Measurements from ENCODE around the gene B3GNT2.
"Not testable (repeated sequence)": the region's sequence is repeated elsewhere in the genome, so short reads cannot be mapped to it uniquely, and the experiment has no call there.

B3GNT2 gene

GRCh38 chr2:62195421-62196277 lies at the start of gene B3GNT2:
B3GNT2 (plus strand) TSS chr2:62196115; CDS start chr2:62222221, 26,106 bp downstream.
- peak; percentile 62 for DNase-seq (ENCODE audit: low read depth, low spot score)

GRCh38 chr2:62146790-62147189 lies 49.1 kb upstream of the B3GNT2 start:
- not testable (repeated sequence) for DNase-seq (ENCODE audit: low read depth, low spot score)

GRCh38 chr2:62147610-62148301 lies 48.2 kb upstream of the B3GNT2 start:
- no peak for DNase-seq (ENCODE audit: low read depth, low spot score)

GRCh38 chr2:62149708-62150107 lies 46.2 kb upstream of the B3GNT2 start:
- no peak for DNase-seq (ENCODE audit: low read depth, low spot score)

- no peak for DNase-seq (ENCODE audit: low read depth, low spot score)
Measured at GRCh38 chr2:62150597-62151305, 45.2 kb upstream of the B3GNT2 start.

- no peak for DNase-seq (ENCODE audit: low read depth, low spot score)
Measured at GRCh38 chr2:62151306-62151638, 44.6 kb upstream of the B3GNT2 start.

GRCh38 chr2:62152000-62152399 lies 43.9 kb upstream of the B3GNT2 start:
- DNase-seq (ENCODE audit: low read depth, low spot score) = no peak

- DNase-seq (ENCODE audit: low read depth, low spot score) = no peak
Measured at GRCh38 chr2:62156861-62157496, 38.9 kb upstream of the B3GNT2 start.

GRCh38 chr2:62158444-62159121 lies 37.3 kb upstream of the B3GNT2 start:
- DNase-seq (ENCODE audit: low read depth, low spot score) = no peak

- not testable (repeated sequence) for DNase-seq (ENCODE audit: low read depth, low spot score)
Measured at GRCh38 chr2:62160691-62161090, 35.2 kb upstream of the B3GNT2 start.

GRCh38 chr2:62163106-62163831 lies 32.6 kb upstream of the B3GNT2 start:
- no peak for DNase-seq (ENCODE audit: low read depth, low spot score)

- DNase-seq (ENCODE audit: low read depth, low spot score) = no peak
Measured at GRCh38 chr2:62163834-62164233, 32.1 kb upstream of the B3GNT2 start.

- no peak for DNase-seq (ENCODE audit: low read depth, low spot score)
Measured at GRCh38 chr2:62175728-62176127, 20.2 kb upstream of the B3GNT2 start.

GRCh38 chr2:62176801-62177200 lies 19.1 kb upstream of the B3GNT2 start:
- no peak for DNase-seq (ENCODE audit: low read depth, low spot score)

GRCh38 chr2:62177392-62178049 lies 18.4 kb upstream of the B3GNT2 start:
- DNase-seq (ENCODE audit: low read depth, low spot score) = no peak

GRCh38 chr2:62178741-62179271 lies 17.1 kb upstream of the B3GNT2 start:
- DNase-seq (ENCODE audit: low read depth, low spot score) = no peak

- DNase-seq (ENCODE audit: low read depth, low spot score) = no peak
Measured at GRCh38 chr2:62180975-62181374, 14.9 kb upstream of the B3GNT2 start.

- no peak for DNase-seq (ENCODE audit: low read depth, low spot score)
Measured at GRCh38 chr2:62181843-62182242, 14.1 kb upstream of the B3GNT2 start.

- no peak for DNase-seq (ENCODE audit: low read depth, low spot score)
Measured at GRCh38 chr2:62184512-62185230, 11.2 kb upstream of the B3GNT2 start.

All from activated naive CD8-positive, alpha-beta T cell treated with anti-CD3 and anti-CD28 coated beads, Interleukin-2, amount 50 U/mL, for 16 hours (primary cell).